Caco-2 (cell line): ENCODE results near the gene MOB1B. TPM values are rescaled to one million over a fixed set of nuclear protein-coding genes. Genes with fewer than 3 reads are reported as not detected.

Experiments used
- BruUV-seq: library from RNA; stranded (reverse); fragments of 400-500 nt; replicated peaks from 2 replicates; lab custom pipeline; 2021; lab: Mats Ljungman, UMichigan
- CTCF ChIA-PET: fragments of 300-600 bp; sonication (Branson Sonifier 250); formaldehyde crosslinking; loops from one replicate; lab custom pipeline; 2022; ENCODE audit warnings: antibody characterized with exemption; lab: Charles Lee
- POLR2A ChIA-PET: fragments of 300-600 bp; sonication (Branson Sonifier 250); formaldehyde crosslinking; loops from one replicate; lab custom pipeline; 2022; ENCODE audit warnings: antibody characterized with exemption; lab: Charles Lee
- DNase-seq, 2 experiments: peaks; one replicate each; pipeline versions ENCODE4 v3.0.0 to v3.0.0-alpha.2; 2020 to 2022
- H3K27me3 ChIP-seq: replicated peaks from 2 replicates; pipeline ENCODE4 v1.6.0; 2011; ENCODE audit warnings: low read length; ENCODE audit not compliant: control insufficient read depth, insufficient read depth
- H3K36me3 ChIP-seq: 2 replicates; pipeline ENCODE4 v1.5.1; 2011; ENCODE audit warnings: low read length; ENCODE audit not compliant: control insufficient read depth, insufficient read depth
- H3K4me1 ChIP-seq: fragments of 250-450 bp; sonication (Bioruptor Pico); 2 replicates; pipeline ENCODE4 v1.5.1; 2020; ENCODE audit warnings: mild to moderate bottlenecking
- H3K4me3 ChIP-seq: 2 replicates; pipeline ENCODE4 v1.5.1; 2011; ENCODE audit warnings: low read depth, mild to moderate bottlenecking, control low read depth, low read length
- H3K9me3 ChIP-seq: fragments of 250-450 bp; sonication (Bioruptor Pico); 2 replicates; pipeline ENCODE4 v1.5.1; 2020; ENCODE audit warnings: mild to moderate bottlenecking, moderate library complexity
- H3K27ac Mint-ChIP-seq: one replicate; pipeline ENCODE4 v1.8.0; 2022; ENCODE audit warnings: mixed read lengths; ENCODE audit not compliant: unreplicated experiment
- H3K27me3 Mint-ChIP-seq: one replicate; pipeline ENCODE4 v1.8.0; 2022; ENCODE audit warnings: mixed read lengths; ENCODE audit not compliant: insufficient read depth, unreplicated experiment
- H3K36me3 Mint-ChIP-seq: one replicate; pipeline ENCODE4 v1.8.0; 2022; ENCODE audit warnings: mild to moderate bottlenecking, mixed read lengths; ENCODE audit not compliant: insufficient read depth, unreplicated experiment
- H3K4me1 Mint-ChIP-seq: one replicate; pipeline ENCODE4 v1.8.0; 2022; ENCODE audit warnings: low read depth, mixed read lengths; ENCODE audit not compliant: unreplicated experiment
- H3K4me3 Mint-ChIP-seq: one replicate; pipeline ENCODE4 v1.8.0; 2022; ENCODE audit warnings: mild to moderate bottlenecking, moderate library complexity, mixed read lengths; ENCODE audit not compliant: unreplicated experiment
- H3K9me3 Mint-ChIP-seq: one replicate; pipeline ENCODE4 v1.8.0; 2022; ENCODE audit warnings: mixed read lengths; ENCODE audit not compliant: unreplicated experiment
- CTCF ChIP-seq, 2 experiments: fragments of 200-600 bp in 1 of 2; IDR thresholded peaks; 1 replicate in 1 of 2; 2 replicates in 1 of 2; pipeline versions ENCODE4 v1.5.1 to v1.8.0; 2011 to 2022; ENCODE audit warnings: antibody characterized with exemption in 1 of 2, control low read depth in 1 of 2, inconsistent platforms in 1 of 2, low read depth in 1 of 2, low read length in 1 of 2, mild to moderate bottlenecking in 1 of 2, moderate library complexity in 1 of 2; ENCODE audit not compliant: insufficient read depth in 1 of 2, severe bottlenecking in 1 of 2, unreplicated experiment in 1 of 2
- intact Hi-C: fragments of 100-400 bp; cut with micrococcal nuclease; formaldehyde crosslinking; loops from one replicate; pipeline ENCODE4 v1.10.0; 2022; ENCODE audit not compliant: unreplicated experiment
- total RNA-seq: library from RNA; stranded (reverse); gene quantifications from 2 replicates; pipeline ENCODE4 v1.2.3, GENCODE V29; 2022

The MOB1B gene
- total RNA-seq, 1 experiment from 2014 or later = 23.6 TPM

DNA sequence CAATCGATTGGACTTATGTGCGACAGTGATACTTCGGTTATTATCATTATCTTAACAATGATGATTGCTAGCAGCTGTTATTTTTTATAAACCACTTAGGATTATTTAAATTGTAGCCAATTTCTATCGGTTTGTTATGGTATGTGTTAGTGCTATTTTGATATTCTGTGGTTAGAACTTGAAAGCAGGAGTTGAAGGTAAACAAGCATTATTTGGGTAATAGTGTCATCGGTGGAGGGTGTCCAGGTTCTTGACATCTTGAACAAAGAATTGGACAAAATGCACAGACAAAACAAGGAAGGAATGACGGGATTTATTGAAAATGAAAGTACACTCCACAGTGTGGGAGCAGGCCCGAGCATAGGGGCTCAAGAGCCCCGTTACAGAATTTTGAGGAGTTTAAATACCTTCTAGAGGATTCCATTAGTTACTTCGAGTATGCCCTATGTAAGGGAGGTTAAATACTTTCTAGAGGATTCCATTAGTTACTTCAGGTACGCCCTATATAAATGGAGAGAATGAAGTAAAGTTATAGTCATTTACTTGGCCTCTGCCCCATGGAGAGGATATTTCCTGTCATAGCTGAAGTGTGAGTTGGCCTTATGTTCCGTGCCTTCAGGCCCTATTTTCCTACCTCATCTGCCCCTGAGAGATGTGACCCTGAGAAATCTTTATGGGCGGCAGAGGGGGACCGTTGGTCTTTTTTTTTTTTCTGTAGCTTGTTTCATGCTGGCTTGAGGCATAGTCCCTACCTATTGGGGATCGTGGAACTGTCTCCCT is 13.1 kb downstream of the MOB1B start:
- no peak overlapping the region for H3K27ac Mint-ChIP-seq
- BruUV-seq = no TSS peak

GRCh38 chr4:70915874-70916559 is 13.8 kb downstream of the MOB1B start:
- ChIA-PET CTCF (no interaction called here), POLR2A (no interaction called here)
- intact Hi-C loops = no loop called here
- Mint-ChIP-seq H3K36me3 (no peaks in the 10 kb centered on the region), H3K4me3 (no peak overlapping the region), H3K27ac (no peak overlapping the region), H3K27me3 (no peaks in the 10 kb centered on the region), H3K4me1 (peaks cover 7% of the 10 kb centered on the region), H3K9me3 (no peaks in the 10 kb centered on the region)
- no TSS peak for BruUV-seq
- H3K9me3 ChIP-seq = no peaks in the 10 kb centered on the region
- no peaks in the 10 kb centered on the region for H3K36me3 ChIP-seq
- no peaks in the 10 kb centered on the region for H3K4me1 ChIP-seq
- no peak overlapping the region for H3K4me3 ChIP-seq
- no peak for TF ChIP-seq CTCF (IDR thresholded peaks at IDR 0.05; ENCODE audit: insufficient read depth in 1 of 2, low read depth in 1 of 2, low read length in 1 of 2, severe bottlenecking in 1 of 2, unreplicated experiment in 1 of 2)
- H3K27me3 ChIP-seq = no peaks in the 10 kb centered on the region
- DNase-seq = no peak

More for the DNA sequence above, 13.1 kb downstream of the MOB1B start:
- H3K27me3 ChIP-seq = no peaks in the 10 kb centered on the region
- H3K36me3 ChIP-seq = no peaks in the 10 kb centered on the region
- ChIA-PET POLR2A (no interaction called here), CTCF (no interaction called here)
- H3K27me3 Mint-ChIP-seq = no peaks in the 10 kb centered on the region
- DNase-seq = no peak
- H3K4me3 ChIP-seq = no peak overlapping the region
- H3K9me3 Mint-ChIP-seq = no peaks in the 10 kb centered on the region
- H3K4me1 Mint-ChIP-seq = peaks cover 5% of the 10 kb centered on the region
- no peak for TF ChIP-seq CTCF (IDR thresholded peaks at IDR 0.05; ENCODE audit: insufficient read depth in 1 of 2, low read depth in 1 of 2, low read length in 1 of 2, severe bottlenecking in 1 of 2, unreplicated experiment in 1 of 2)
- no peaks in the 10 kb centered on the region for H3K4me1 ChIP-seq
- H3K9me3 ChIP-seq = no peaks in the 10 kb centered on the region
- H3K4me3 Mint-ChIP-seq = no peak overlapping the region
- intact Hi-C loops = no loop called here
- no peaks in the 10 kb centered on the region for H3K36me3 Mint-ChIP-seq

GRCh38 chr4:70920592-70920991 is 18.4 kb downstream of the MOB1B start:
- Mint-ChIP-seq H3K27me3 (no peaks in the 10 kb centered on the region), H3K4me3 (no peak overlapping the region), H3K36me3 (no peaks in the 10 kb centered on the region), H3K27ac (no peak overlapping the region), H3K4me1 (peaks cover 7% of the 10 kb centered on the region), H3K9me3 (no peaks in the 10 kb centered on the region)
- no peak overlapping the region for H3K4me3 ChIP-seq
- H3K4me1 ChIP-seq = no peaks in the 10 kb centered on the region
- no peaks in the 10 kb centered on the region for H3K9me3 ChIP-seq
- CTCF ChIA-PET = no interaction called here
- intact Hi-C loops = no loop called here
- no peaks in the 10 kb centered on the region for H3K27me3 ChIP-seq
- no TSS peak for BruUV-seq
- DNase-seq = no peak
- no peak for TF ChIP-seq CTCF (IDR thresholded peaks at IDR 0.05; ENCODE audit: insufficient read depth in 1 of 2, low read depth in 1 of 2, low read length in 1 of 2, severe bottlenecking in 1 of 2, unreplicated experiment in 1 of 2)
- no peaks in the 10 kb centered on the region for H3K36me3 ChIP-seq
- POLR2A ChIA-PET = no interaction called here
